HG03558 (cell line): ENCODE data around the gene AHCTF1.
"Not testable (repeated sequence)": the region's sequence is repeated elsewhere in the genome, so short reads cannot be mapped to it uniquely, and the experiment has no call there.

Experiments used
- ATAC-seq: cut with Tn5 transposase; IDR thresholded peaks from one replicate; pipeline ENCODE4 v1.9.1; 2021; ENCODE audit warnings: moderate number of reproducible peaks; ENCODE audit not compliant: unreplicated experiment; ENCODE audit errors: extremely low read depth

Gene AHCTF1

GRCh38 chr1:246921481-246921880 lies 10.3 kb downstream of the AHCTF1 start:
- no peak for ATAC-seq

- ATAC-seq, result no peak
Measured at GRCh38 chr1:246919902-246920301, 11.8 kb downstream of the AHCTF1 start.

- not testable (repeated sequence) for ATAC-seq
Measured at GRCh38 chr1:246916026-246916923, 15.5 kb downstream of the AHCTF1 start.

DNA sequence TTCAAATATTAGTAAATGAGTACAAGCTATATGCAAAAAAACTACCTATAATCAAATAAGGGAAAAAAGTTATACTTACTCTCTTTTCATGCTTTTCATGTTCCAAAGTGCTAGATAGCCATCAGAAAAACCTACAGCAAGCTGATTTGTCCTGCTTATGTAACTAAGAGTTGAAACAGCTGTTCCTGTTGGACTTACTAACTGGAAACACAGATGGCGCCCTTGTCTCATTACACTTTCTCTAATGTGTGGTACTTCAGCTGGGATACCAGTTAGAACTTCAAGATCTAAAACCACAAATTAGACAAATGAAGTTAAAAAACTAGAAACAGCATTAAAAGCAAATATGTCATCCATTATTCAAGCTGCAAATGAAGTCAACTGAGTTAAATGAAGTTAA lies 24.3 kb downstream of the AHCTF1 start:
- no peak for ATAC-seq

DNA sequence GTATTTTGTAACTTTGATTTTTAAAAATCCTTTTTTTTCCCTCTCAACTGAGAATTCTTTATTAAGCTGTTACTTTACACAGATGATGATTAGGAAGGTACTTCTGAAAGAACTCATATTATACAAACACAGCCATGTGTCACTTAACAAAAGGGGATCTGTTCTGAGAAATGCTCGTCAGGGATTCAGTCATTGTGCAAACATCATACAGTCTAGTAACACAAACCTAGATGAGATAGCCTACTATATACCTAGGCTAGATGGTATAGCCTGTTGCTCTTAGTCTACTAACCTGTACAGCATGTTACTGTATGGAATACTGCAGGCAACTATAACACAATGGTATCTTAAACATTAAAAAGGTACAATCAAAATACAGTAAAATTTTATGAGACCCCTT lies 24.9 kb downstream of the AHCTF1 start:
- ATAC-seq, result no peak

- ATAC-seq, result no peak
Measured at GRCh38 chr1:246901874-246902273, 29.9 kb downstream of the AHCTF1 start.

GRCh38 chr1:246897302-246897701 lies 34.4 kb downstream of the AHCTF1 start:
- ATAC-seq, result no peak

- peak; percentile 56 for ATAC-seq
Measured at GRCh38 chr1:246893191-246893939, 38.4 kb downstream of the AHCTF1 start.

- ATAC-seq, result no peak
Measured at GRCh38 chr1:246891105-246891504, 40.6 kb downstream of the AHCTF1 start.

GRCh38 chr1:246888522-246888921 lies 43.2 kb downstream of the AHCTF1 start:
- ATAC-seq, result no peak

- ATAC-seq, result not testable (repeated sequence)
Measured at GRCh38 chr1:246885389-246885788, 46.4 kb downstream of the AHCTF1 start.

DNA sequence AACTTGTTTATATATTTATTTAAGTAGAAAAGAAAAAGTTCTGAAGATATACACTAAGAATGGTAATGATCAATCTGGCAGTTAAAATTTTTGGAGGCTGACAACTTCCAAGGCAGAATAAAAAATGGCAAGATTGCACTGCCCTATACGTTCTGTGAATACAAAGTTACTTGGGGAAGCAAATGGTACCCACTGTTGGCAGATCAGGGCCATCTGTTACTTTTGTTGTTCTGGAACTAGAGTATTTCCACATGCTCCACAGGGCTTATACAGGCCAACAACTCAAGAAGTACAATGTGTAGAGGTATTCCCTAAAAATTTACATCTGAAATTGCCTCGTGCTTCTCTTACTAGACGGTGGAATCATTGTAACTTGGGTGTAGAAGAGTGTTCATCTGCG lies 53.2 kb downstream of the AHCTF1 start:
- no peak for ATAC-seq

GRCh38 chr1:246876431-246876830 lies 55.3 kb downstream of the AHCTF1 start:
- no peak for ATAC-seq

- no peak for ATAC-seq
Measured at GRCh38 chr1:246875041-246876026, 56.4 kb downstream of the AHCTF1 start.

GRCh38 chr1:246865921-246866320 lies 65.8 kb downstream of the AHCTF1 start:
- ATAC-seq, result no peak

DNA sequence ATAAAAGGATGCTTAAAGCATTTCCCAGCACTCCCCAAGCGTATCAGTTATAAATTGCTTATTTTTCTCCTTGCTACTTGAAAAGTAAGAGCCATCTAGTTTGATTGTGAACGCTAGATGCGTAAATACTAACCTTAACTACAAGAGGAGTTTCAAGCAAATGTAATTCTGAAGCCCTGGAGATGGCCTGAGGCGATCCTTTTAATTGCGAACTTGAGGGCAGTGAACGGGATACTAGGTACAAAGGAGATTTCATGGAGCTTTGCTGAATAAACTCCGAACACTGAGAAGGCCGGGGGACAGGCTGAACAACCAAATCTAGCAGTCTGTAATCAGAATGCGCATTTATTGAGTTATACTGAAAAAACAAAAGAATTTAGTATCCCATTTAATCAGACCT lies 68.0 kb downstream of the AHCTF1 start:
- not testable (repeated sequence) for ATAC-seq

GRCh38 chr1:246860401-246860800 lies 71.3 kb downstream of the AHCTF1 start:
- ATAC-seq, result no peak

DNA sequence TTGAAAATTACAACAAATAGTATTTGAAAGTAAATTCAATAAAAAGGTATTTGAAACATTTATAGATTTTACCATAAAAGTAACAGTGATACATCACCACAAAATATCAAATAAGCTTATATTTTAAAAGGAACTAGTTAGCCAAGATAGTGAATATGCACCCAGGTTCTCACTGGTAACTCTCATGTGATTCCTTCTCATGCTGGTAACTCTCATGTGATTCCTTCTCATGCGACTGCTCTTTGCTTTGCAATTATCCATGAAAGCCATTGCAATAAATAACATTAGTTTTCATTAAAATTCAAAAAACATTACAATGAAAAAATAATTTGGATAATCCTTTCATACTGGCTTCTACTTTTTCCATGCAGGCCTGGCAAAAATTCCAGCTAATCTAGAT lies 75.4 kb downstream of the AHCTF1 start:
- ATAC-seq, result no peak

GRCh38 chr1:246850640-246851039 lies 81.1 kb downstream of the AHCTF1 start:
- ATAC-seq, result not testable (repeated sequence)

DNA sequence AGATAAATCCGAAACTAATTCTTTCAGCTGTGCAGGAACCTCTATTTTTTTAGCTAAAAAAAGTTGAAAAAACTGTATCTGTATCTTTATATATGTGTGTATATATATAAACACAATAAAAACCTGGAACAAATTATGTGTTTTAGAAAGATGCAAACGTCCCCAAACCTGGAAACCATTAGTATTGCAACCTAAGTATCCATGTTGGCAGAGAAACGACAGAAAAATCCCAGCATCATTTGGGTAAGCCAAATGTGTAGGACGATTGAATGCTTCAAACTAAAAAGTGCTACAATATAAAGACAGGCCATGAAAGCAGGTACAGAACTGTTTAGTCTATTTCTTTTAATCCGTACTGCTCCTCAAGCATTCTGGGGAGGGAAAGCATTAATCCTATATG lies 87.9 kb downstream of the AHCTF1 start:
- ATAC-seq, result no peak
